Measurements from ENCODE around the gene NFKB2.

DNA sequence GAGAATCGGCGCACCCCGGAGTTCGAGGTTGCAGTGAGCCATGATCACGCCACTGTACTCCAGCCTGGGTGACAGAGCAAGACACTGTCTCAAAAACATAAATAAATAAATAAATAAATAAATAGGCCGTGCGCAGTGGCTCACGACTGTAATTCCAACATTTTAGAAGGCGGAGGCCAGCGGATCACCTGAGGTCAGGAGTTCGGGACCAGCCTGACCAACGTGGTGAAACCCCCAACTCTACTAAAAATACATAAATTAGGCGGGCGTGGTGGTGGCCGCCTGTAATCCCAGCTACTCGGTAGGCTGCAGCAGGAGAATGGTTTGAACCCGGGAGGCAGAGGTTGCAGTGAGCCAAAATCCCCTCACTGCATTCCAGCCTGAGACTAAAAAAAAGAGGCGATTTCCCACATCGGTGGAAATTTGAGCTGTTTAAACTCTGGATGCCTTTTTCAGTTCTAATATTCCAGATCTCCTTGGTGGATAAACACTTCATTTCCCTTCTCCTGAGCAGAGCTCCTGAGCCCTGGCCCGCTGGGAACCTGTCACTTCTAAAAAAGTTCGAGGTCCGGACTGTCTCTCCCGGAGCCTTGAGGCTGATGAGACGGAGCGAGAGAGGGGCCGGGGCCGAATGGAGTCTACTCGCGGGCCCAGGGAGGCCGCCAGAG, 2.0 kb upstream of the NFKB2 start:
- TF ChIP-seq ZNF274 (IDR thresholded peaks at IDR 0.05; ENCODE audit: low read depth, low read length) = no peak
- no peak for TF ChIP-seq YY1 (IDR thresholded peaks at IDR 0.05; ENCODE audit: insufficient read depth, insufficient read length)
